ENCODE results near the gene CD93. TPM values are rescaled to one million over a fixed set of nuclear protein-coding genes. Genes with fewer than 3 reads are reported as not detected.
A peak's percentile ranks its signal among the peaks of the same experiment; 100 is the strongest.

Gene CD93, protein sequence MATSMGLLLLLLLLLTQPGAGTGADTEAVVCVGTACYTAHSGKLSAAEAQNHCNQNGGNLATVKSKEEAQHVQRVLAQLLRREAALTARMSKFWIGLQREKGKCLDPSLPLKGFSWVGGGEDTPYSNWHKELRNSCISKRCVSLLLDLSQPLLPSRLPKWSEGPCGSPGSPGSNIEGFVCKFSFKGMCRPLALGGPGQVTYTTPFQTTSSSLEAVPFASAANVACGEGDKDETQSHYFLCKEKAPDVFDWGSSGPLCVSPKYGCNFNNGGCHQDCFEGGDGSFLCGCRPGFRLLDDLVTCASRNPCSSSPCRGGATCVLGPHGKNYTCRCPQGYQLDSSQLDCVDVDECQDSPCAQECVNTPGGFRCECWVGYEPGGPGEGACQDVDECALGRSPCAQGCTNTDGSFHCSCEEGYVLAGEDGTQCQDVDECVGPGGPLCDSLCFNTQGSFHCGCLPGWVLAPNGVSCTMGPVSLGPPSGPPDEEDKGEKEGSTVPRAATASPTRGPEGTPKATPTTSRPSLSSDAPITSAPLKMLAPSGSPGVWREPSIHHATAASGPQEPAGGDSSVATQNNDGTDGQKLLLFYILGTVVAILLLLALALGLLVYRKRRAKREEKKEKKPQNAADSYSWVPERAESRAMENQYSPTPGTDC
- total RNA-seq = 10 to 100 TPM in 1 of 4 donors, 1 to 10 TPM in 3; 6.3 to 14.3 (median 7.9) TPM

DNA sequence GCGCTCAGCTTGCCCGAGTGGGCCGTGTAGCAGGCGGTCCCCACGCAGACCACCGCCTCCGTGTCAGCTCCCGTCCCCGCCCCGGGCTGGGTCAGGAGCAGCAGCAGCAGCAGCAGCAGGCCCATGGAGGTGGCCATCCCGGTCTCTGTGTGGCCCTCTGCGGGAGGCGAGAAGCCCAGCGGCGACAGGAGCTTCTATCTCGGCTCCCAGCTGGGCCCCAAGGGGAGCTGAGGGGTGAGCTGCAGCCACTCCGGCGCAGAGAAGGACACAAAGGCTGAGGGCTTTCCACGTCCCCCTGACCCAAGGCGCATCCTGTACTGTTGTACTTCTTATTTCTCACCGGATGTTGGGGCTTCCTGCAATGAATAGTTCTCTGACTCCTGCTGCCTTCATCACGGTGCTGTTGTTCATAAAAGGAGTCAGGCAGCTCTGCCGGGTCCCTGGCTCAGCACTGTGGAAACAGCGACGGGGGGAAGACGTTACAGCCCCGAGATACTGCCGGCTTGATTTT lies at the start of gene CD93:
Gene CD93 (minus strand): TSS at position 269 of the 511 bp plus-strand sequence. CDS start 132 bp downstream, at position 137.
- TF ChIP-seq POLR2A (IDR thresholded peaks at IDR 0.05) = peak; percentile 25
- TF ChIP-seq POLR2AphosphoS5 (IDR thresholded peaks at IDR 0.05) = peak in 2 of 3 donors; percentile 10 to 29
- TF ChIP-seq, protein P1, sequence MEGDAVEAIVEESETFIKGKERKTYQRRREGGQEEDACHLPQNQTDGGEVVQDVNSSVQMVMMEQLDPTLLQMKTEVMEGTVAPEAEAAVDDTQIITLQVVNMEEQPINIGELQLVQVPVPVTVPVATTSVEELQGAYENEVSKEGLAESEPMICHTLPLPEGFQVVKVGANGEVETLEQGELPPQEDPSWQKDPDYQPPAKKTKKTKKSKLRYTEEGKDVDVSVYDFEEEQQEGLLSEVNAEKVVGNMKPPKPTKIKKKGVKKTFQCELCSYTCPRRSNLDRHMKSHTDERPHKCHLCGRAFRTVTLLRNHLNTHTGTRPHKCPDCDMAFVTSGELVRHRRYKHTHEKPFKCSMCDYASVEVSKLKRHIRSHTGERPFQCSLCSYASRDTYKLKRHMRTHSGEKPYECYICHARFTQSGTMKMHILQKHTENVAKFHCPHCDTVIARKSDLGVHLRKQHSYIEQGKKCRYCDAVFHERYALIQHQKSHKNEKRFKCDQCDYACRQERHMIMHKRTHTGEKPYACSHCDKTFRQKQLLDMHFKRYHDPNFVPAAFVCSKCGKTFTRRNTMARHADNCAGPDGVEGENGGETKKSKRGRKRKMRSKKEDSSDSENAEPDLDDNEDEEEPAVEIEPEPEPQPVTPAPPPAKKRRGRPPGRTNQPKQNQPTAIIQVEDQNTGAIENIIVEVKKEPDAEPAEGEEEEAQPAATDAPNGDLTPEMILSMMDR (IDR thresholded peaks at IDR 0.05) = no peak
- Histone ChIP-seq H3K9me3 (no peaks in the 10 kb centered on the region), H3K4me3 (peak within 1 kb of the TSS in 2 of 4 donors; percentile 12 to 22), H3K4me1 (no peaks in the 10 kb centered on the region), H3K27me3 (no peaks in the 10 kb centered on the region), H3K27ac (peak within 1 kb of the TSS; percentile 64 to 74 (median 68)), H3K36me3 (no peaks in the 10 kb centered on the region)
- intact Hi-C loops (cut with DNase I; ENCODE audit: low total_unique reads) (no loop called here), in situ Hi-C loops (cut with MboI; ENCODE audit: low pct_ligation_motif_present in 1 of 4, low pct_unique_long_range_greater_than_20kb in 1 of 4, low sequenced_read_pairs in 3 of 4) (no loop called here)
- DNase-seq = no peak
- 73% methylated on average over 25 of the region's 28 CpGs; no CpG with 5 or more reads in 1 of the 2 donors for WGBS, 2 donors (ENCODE audit: low coverage in 1 of 2)

DNA sequence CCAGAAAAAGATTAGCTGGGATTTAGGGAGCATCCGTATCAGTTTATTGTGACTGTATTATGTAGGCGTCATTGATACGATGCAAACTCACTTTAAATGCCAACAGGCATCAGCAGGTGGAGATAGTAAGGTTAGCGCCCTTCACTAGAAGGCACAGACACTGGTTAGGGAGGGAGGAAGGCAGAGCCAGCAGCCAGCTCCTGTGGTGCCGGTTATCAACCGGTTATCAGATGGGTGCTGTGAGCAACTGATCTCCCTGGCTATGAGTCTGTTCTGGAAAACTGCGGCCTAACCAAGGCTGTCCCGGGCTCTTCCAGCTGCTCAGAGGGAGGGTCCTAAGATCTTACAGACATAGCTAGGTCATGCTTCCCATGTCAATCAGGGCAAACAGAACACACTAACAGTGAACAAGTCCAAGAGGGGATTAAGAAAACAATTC lies 47.5 kb upstream of the CD93 start:
- H3K27me3 ChIP-seq = no peaks in the 10 kb centered on the region
- in situ Hi-C loops (cut with MboI; ENCODE audit: low pct_ligation_motif_present in 1 of 4, low pct_unique_long_range_greater_than_20kb in 1 of 4, low sequenced_read_pairs in 3 of 4) (no loop called here), intact Hi-C loops (cut with DNase I; ENCODE audit: low total_unique reads) (no loop called here)
- no peak overlapping the region for H3K4me3 ChIP-seq
- no peak for DNase-seq
- H3K4me1 ChIP-seq = peaks cover 0 to 6% (median 0%) of the 10 kb centered on the region in 4 donors
- TF ChIP-seq EP300 (IDR thresholded peaks at IDR 0.05; ENCODE audit: low read depth) (no peak), POLR2AphosphoS5 (IDR thresholded peaks at IDR 0.05) (no peak), POLR2A (IDR thresholded peaks at IDR 0.05) (no peak)
- TF ChIP-seq, protein P1 (IDR thresholded peaks at IDR 0.05) = no peak
- no peaks in the 10 kb centered on the region for H3K9me3 ChIP-seq
- H3K27ac ChIP-seq = peak overlapping the region; percentile 16 to 35 (median 26)
- WGBS, 2 donors (ENCODE audit: low coverage in 1 of 2) = 79 to 84% methylated on average over 2 to 8 of the region's 8 CpGs
- no peaks in the 10 kb centered on the region for H3K36me3 ChIP-seq

DNA sequence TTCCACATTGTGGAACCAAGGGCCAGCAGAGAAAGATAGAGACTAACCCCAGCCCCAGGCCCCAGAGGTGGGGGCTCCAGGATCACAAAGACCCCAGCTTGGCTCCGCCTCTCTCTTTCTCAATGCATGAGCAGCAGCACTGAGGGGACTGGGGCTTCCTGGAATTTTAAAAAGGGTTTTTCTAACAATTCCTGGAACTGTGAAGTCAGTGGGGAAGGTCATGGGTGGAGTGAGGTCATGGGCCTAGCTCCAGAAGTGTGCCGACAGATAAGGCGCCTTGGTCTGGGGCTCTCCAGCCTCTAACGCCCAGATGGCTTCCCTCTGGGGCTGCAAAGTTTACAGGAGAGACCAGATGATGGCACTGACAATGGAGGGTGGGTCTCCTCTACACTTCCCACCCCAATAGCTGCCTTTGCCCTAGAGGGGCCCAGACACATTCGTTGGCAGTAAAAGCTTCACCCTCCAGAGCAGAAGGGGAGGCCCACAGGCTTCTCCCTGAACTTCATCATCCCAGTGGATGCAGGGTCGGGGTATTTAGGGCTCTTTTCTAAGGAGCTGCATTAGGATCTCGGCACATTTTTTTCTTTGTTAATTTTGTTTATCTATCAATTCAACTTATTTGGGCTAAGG lies 46.9 kb upstream of the CD93 start:
- H3K36me3 ChIP-seq = no peaks in the 10 kb centered on the region
- WGBS, 2 donors (ENCODE audit: low coverage in 1 of 2) = 71 to 83% methylated on average over 1 to 7 of the region's 7 CpGs
- DNase-seq = no peak
- H3K4me3 ChIP-seq = no peak overlapping the region
- peak overlapping the region; percentile 16 to 35 (median 26) for H3K27ac ChIP-seq
- in situ Hi-C loops (cut with MboI; ENCODE audit: low pct_ligation_motif_present in 1 of 4, low pct_unique_long_range_greater_than_20kb in 1 of 4, low sequenced_read_pairs in 3 of 4) (no loop called here), intact Hi-C loops (cut with DNase I; ENCODE audit: low total_unique reads) (no loop called here)
- TF ChIP-seq POLR2A (IDR thresholded peaks at IDR 0.05) (no peak), POLR2AphosphoS5 (IDR thresholded peaks at IDR 0.05) (no peak), EP300 (IDR thresholded peaks at IDR 0.05; ENCODE audit: low read depth) (no peak)
- TF ChIP-seq, protein P1 (IDR thresholded peaks at IDR 0.05) = no peak
- H3K4me1 ChIP-seq = peaks cover 0 to 6% (median 0%) of the 10 kb centered on the region in 4 donors
- H3K9me3 ChIP-seq = no peaks in the 10 kb centered on the region
- no peaks in the 10 kb centered on the region for H3K27me3 ChIP-seq

Data from transverse colon (tissue), 4 donors.